ENCODE results near the gene SPAST. TPM values are rescaled to one million over a fixed set of nuclear protein-coding genes. Genes with fewer than 3 reads are reported as not detected.
A peak's percentile ranks its signal among the peaks of the same experiment; 100 is the strongest.
"Not testable (repeated sequence)": the region's sequence is repeated elsewhere in the genome, so short reads cannot be mapped to it uniquely, and the experiment has no call there.

Gene SPAST
- total RNA-seq, 1 donor from 2014 or later, result 44.5 TPM

DNA sequence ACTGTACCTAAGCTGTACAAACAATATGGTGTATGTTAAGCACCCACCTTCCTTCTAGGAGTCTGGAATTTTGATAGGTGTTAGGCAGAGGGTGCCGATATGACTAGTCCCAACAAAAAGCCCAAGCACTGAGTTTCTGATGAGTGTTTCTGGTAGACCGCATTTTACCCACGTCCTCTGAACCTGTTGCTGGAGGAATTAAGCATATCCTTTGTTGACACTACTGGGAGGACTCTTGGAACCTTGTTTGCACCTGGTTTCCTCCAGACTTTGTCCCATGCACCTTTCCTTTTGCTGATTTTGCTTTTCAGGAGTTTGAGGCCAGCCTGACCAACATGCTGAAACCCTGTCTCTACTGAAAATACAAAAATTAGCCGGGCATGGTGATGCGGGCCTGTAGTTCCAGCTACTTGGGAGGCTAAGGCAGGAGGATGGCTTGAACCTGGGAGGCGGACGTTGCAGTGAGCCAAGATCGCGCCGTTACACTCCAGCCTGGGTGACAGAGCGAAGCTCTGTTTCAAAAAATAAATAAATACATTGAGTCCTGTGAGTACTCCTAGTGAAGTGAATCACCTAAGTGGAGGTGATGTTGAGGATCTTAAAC lies 11.4 kb upstream of the SPAST start:
- TF ChIP-seq, protein P1, sequence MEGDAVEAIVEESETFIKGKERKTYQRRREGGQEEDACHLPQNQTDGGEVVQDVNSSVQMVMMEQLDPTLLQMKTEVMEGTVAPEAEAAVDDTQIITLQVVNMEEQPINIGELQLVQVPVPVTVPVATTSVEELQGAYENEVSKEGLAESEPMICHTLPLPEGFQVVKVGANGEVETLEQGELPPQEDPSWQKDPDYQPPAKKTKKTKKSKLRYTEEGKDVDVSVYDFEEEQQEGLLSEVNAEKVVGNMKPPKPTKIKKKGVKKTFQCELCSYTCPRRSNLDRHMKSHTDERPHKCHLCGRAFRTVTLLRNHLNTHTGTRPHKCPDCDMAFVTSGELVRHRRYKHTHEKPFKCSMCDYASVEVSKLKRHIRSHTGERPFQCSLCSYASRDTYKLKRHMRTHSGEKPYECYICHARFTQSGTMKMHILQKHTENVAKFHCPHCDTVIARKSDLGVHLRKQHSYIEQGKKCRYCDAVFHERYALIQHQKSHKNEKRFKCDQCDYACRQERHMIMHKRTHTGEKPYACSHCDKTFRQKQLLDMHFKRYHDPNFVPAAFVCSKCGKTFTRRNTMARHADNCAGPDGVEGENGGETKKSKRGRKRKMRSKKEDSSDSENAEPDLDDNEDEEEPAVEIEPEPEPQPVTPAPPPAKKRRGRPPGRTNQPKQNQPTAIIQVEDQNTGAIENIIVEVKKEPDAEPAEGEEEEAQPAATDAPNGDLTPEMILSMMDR (IDR thresholded peaks at IDR 0.05; ENCODE audit: partially characterized antibody, unreplicated experiment), result no peak
- Mint-ChIP-seq H3K27ac (ENCODE audit: unreplicated experiment) (no peak overlapping the region), H3K9me3 (ENCODE audit: unreplicated experiment) (no peaks in the 10 kb centered on the region), H3K36me3 (ENCODE audit: unreplicated experiment) (no peaks in the 10 kb centered on the region), H3K27me3 (ENCODE audit: unreplicated experiment) (no peaks in the 10 kb centered on the region), H3K4me3 (ENCODE audit: unreplicated experiment) (no peak overlapping the region), H3K4me1 (ENCODE audit: low read depth, unreplicated experiment) (no peaks in the 10 kb centered on the region)
- no peak for DNase-seq

DNA sequence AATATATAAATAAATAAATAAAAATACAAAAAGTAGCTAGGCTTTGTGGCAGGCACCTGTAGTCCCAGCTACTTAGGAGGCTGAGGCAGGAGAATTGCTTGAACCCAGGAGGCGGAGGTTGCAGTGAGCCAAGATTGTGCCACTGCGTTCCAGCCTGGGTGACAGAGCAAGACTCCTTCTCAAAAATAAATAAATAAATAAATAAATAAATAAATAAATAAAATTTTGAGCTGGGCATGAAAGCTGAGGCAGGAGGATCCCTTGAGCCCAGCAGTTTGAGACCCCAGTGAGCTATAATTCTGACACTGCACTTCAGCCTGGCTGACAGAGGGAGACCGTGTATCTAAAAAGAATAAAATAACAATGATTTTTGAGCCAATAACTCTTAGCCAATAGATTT lies 8.8 kb upstream of the SPAST start:
- not testable (repeated sequence) for H3K27me3 Mint-ChIP-seq (ENCODE audit: unreplicated experiment); DNase-seq; H3K27ac Mint-ChIP-seq (ENCODE audit: unreplicated experiment); H3K9me3 Mint-ChIP-seq (ENCODE audit: unreplicated experiment); H3K4me3 Mint-ChIP-seq (ENCODE audit: unreplicated experiment); H3K4me1 Mint-ChIP-seq (ENCODE audit: low read depth, unreplicated experiment); H3K36me3 Mint-ChIP-seq (ENCODE audit: unreplicated experiment)

DNA sequence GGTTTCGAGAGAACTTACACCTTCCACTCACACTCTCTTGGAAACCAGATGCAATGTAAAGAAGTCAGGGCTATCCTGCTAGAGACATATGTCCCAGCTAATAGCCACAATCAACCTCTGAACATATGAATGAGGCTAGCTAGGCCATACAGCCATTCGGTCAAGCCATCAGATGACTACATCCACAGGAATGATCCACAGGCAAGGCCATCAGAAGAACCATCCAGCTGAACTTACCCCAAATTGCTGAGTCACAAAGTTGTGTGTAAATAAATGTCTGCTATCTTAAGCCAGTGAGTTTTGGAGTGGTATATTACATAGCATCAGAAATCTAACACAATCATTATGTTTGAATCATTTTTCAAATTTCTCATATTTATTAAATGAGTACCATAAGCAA lies 5.2 kb upstream of the SPAST start:
- Mint-ChIP-seq H3K27me3 (ENCODE audit: unreplicated experiment) (no peaks in the 10 kb centered on the region), H3K27ac (ENCODE audit: unreplicated experiment) (no peak overlapping the region), H3K4me3 (ENCODE audit: unreplicated experiment) (no peak overlapping the region), H3K9me3 (ENCODE audit: unreplicated experiment) (peaks cover 3% of the 10 kb centered on the region), H3K4me1 (ENCODE audit: low read depth, unreplicated experiment) (peaks cover 2% of the 10 kb centered on the region), H3K36me3 (ENCODE audit: unreplicated experiment) (no peaks in the 10 kb centered on the region)
- TF ChIP-seq, protein P1 (IDR thresholded peaks at IDR 0.05; ENCODE audit: partially characterized antibody, unreplicated experiment), result no peak
- DNase-seq, result no peak

DNA sequence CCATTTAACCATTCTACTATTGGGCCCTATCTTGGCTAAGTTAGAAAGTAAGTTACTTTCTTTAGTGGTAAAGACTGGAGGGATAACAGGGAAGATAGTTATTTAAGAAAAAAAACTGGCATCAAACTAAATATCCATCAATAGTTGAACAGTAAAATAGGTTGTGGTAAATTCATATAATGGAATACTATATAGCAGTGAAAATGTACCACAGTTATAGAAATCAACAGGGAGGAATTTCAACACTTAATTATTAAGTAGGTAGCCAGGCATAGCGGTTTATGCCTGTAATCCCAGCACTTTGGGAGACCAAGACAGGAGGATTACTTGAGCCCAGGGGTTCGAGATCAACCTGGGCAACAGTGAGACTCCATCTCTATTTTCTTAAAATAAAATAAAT lies 3.1 kb upstream of the SPAST start:
- Mint-ChIP-seq H3K4me1 (ENCODE audit: low read depth, unreplicated experiment) (peaks cover 2% of the 10 kb centered on the region), H3K9me3 (ENCODE audit: unreplicated experiment) (peaks cover 12% of the 10 kb centered on the region), H3K27ac (ENCODE audit: unreplicated experiment) (no peak overlapping the region), H3K4me3 (ENCODE audit: unreplicated experiment) (no peak overlapping the region), H3K27me3 (ENCODE audit: unreplicated experiment) (peaks cover 2% of the 10 kb centered on the region), H3K36me3 (ENCODE audit: unreplicated experiment) (no peaks in the 10 kb centered on the region)
- TF ChIP-seq, protein P1 (IDR thresholded peaks at IDR 0.05; ENCODE audit: partially characterized antibody, unreplicated experiment), result no peak
- DNase-seq, result no peak

DNA sequence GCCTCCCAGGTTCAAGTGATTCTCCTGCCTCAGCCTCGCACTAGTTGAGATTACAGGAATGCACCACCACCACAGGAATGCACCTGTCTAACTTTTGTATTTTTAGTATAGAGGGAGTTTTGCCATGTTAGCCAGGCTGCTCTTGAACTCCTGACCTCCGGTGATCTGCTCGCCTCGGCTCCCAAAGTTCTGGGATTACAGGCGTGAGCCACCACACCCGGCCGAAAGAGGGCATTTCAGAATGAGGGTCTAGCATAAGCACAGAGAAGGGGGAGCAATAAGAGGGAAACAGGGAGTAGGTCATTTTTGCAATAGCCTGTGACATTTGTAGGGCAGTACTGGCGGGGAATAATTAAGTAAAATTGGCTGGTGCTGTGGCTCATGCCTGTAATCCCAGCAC lies 1.9 kb upstream of the SPAST start:
- Mint-ChIP-seq H3K4me1 (ENCODE audit: low read depth, unreplicated experiment) (peaks cover 6% of the 10 kb centered on the region), H3K36me3 (ENCODE audit: unreplicated experiment) (no peaks in the 10 kb centered on the region), H3K4me3 (ENCODE audit: unreplicated experiment) (no peak overlapping the region), H3K27me3 (ENCODE audit: unreplicated experiment) (peaks cover 2% of the 10 kb centered on the region), H3K9me3 (ENCODE audit: unreplicated experiment) (peaks cover 12% of the 10 kb centered on the region), H3K27ac (ENCODE audit: unreplicated experiment) (peak overlapping the region; percentile 43)
- DNase-seq, result no peak
- TF ChIP-seq, protein P1 (IDR thresholded peaks at IDR 0.05; ENCODE audit: partially characterized antibody, unreplicated experiment), result no peak

All from glutamatergic neuron (in vitro differentiated cells).